Heart left ventricle (tissue), 13 donors: ENCODE results near the gene CHST4.

Experiments
- CTCF ChIP-seq, 12 donors: fragments of 200-600 bp; sonication (generic) in 4 of 12; IDR thresholded peaks; one replicate each; pipeline versions ENCODE4 v1.5.0 to v1.8.0; 2018 to 2022; ENCODE audit warnings: antibody characterized with exemption in 12 of 12, mild to moderate bottlenecking in 5 of 12
- POLR2A ChIP-seq, 2 donors: fragments of 450-650 bp; IDR thresholded peaks; one replicate each; pipeline ENCODE4 v1.6.1; 2017; ENCODE audit warnings: antibody characterized with exemption in 2 of 2, mild to moderate bottlenecking in 2 of 2, moderate library complexity in 2 of 2
- donor health status: ischemic (EF 13 %, LVEDD 7.1; RV severe dilation, severe dysfunction).
- donor health status: DM: no; HTN: yes; CAD: no.
- donor health status: DM: no; HTN: no; CAD: no.
- donor health status: ischemic (EF 25% LVEDD 6.9; RV normal size, moderate dysfunction).
- donor health status: ischemic (EF 25% LVEDD 5.7; RV mildly dilated, moderate dysfunction).
- donor health status: ischemic (EF 35%, LVEDD 5.7; RV mildly dilated, moderate dysfunction).
- donor health status: nonischemic (EF 11% LVEDD 7.7; RV severe dilation, severe dysfunction).
- donor health status: DM: yes; HTN: yes; CAD: no.
- donor health status: PGD.
- donor health status: ischemic (EF 29% LVEDD 5.4; RV normal size, mild dysfunction).
- donor health status: nonischemic (EF 23%, LVEDD 6.1; RV moderate dilation, normal function).

- no peak for TF ChIP-seq CTCF (IDR thresholded peaks at IDR 0.05)
- TF ChIP-seq POLR2A (IDR thresholded peaks at IDR 0.05), result no peak
Observed at GRCh38 chr16:71507061-71507460, 19.2 kb upstream of the CHST4 start.
